K562 (cell line): ENCODE measurements around the gene PCSK5. TPM values are rescaled to one million over a fixed set of nuclear protein-coding genes. Genes with fewer than 3 reads are reported as not detected.
"Not testable (repeated sequence)": the region's sequence is repeated elsewhere in the genome, so short reads cannot be mapped to it uniquely, and the experiment has no call there.

Source experiments
- AFF1 ChIP-seq, 2 experiments: fragments of 450-650 bp; IDR thresholded peaks; 2 replicates each; pipeline ENCODE4 v1.6.1; 2018; ENCODE audit warnings: mild to moderate bottlenecking in 2 of 2, low read depth in 1 of 2; ENCODE audit not compliant: partially characterized antibody in 2 of 2
- ARNT ChIP-seq, 2 experiments: fragments of 450-650 bp; IDR thresholded peaks; 2 replicates each; pipeline ENCODE4 v1.6.1; 2016; ENCODE audit warnings: mild to moderate bottlenecking in 1 of 2
- ATF1 ChIP-seq, 2 experiments: fragments of 450-650 bp in 1 of 2; IDR thresholded peaks; 2 replicates each; pipeline ENCODE4 v1.6.1; 2016; ENCODE audit warnings: missing compliant biosample characterization in 1 of 2, missing genetic modification characterization in 1 of 2
- C11orf30 ChIP-seq: fragments of 450-650 bp; IDR thresholded peaks from 2 replicates; pipeline ENCODE4 v1.6.1; 2016; ENCODE audit warnings: low read depth, mild to moderate bottlenecking
- CCNT2 ChIP-seq: IDR thresholded peaks from 2 replicates; pipeline ENCODE4 v1.6.1; 2011; ENCODE audit warnings: borderline replicate concordance, low read depth, mild to moderate bottlenecking, moderate library complexity, mixed read lengths, low read length; ENCODE audit not compliant: insufficient read length; ENCODE audit errors: extremely low read depth
- CREM ChIP-seq: IDR thresholded peaks from 2 replicates; pipeline ENCODE4 v1.6.1; 2014; ENCODE audit warnings: antibody characterized with exemption, low read depth
- GATA2 ChIP-seq: sonication (generic); formaldehyde crosslinking; IDR thresholded peaks from 2 replicates; pipeline ENCODE4 v1.4.0; 2020; ENCODE audit warnings: mild to moderate bottlenecking, missing genetic modification reagents
- HDAC1 ChIP-seq, 2 experiments: fragments of 450-650 bp; IDR thresholded peaks; 2 replicates each; pipeline ENCODE4 v1.6.1; 2016 to 2017; ENCODE audit warnings: inconsistent platforms in 1 of 2, mild to moderate bottlenecking in 1 of 2, moderate library complexity in 1 of 2
- HDAC2 ChIP-seq: fragments of 450-650 bp; IDR thresholded peaks from 2 replicates; pipeline ENCODE4 v1.6.1; 2016; ENCODE audit warnings: mild to moderate bottlenecking
- HINFP ChIP-seq: fragments of 450-650 bp; conservative IDR thresholded peaks from 2 replicates; pipeline ENCODE4 v1.6.1; 2016; ENCODE audit warnings: missing genetic modification characterization, low read depth, mild to moderate bottlenecking, control low read depth, missing compliant biosample characterization
- KLF16 ChIP-seq: IDR thresholded peaks from 2 replicates; pipeline ENCODE4 v1.6.1; 2016; ENCODE audit warnings: antibody characterized with exemption
- LEF1 ChIP-seq: fragments of 450-650 bp; IDR thresholded peaks from 2 replicates; pipeline ENCODE4 v1.6.1; 2016; ENCODE audit warnings: mild to moderate bottlenecking
- MNT ChIP-seq, 2 experiments: fragments of 450-650 bp; conservative IDR thresholded peaks; 2 replicates each; pipeline ENCODE4 v1.6.1; 2017; ENCODE audit warnings: mild to moderate bottlenecking in 2 of 2, moderate library complexity in 2 of 2
- MTA3 ChIP-seq: fragments of 450-650 bp; formaldehyde crosslinking; IDR thresholded peaks from 2 replicates; pipeline ENCODE4 v1.6.1; 2017; ENCODE audit warnings: mild to moderate bottlenecking, borderline replicate concordance
- MYBL2 ChIP-seq, 2 experiments: fragments of 450-650 bp in 1 of 2; sonication (generic) in 1 of 2; formaldehyde crosslinking in 1 of 2; IDR thresholded peaks; 2 replicates each; pipeline versions ENCODE4 v1.6.1 to v1.8.1; 2017 to 2022; ENCODE audit warnings: borderline replicate concordance in 1 of 2, inconsistent platforms in 1 of 2, low read depth in 1 of 2, mild to moderate bottlenecking in 1 of 2, missing genetic modification reagents in 1 of 2, moderate library complexity in 1 of 2
- SMAD4 ChIP-seq: fragments of 250-450 bp; sonication (Bioruptor Pico); conservative IDR thresholded peaks from 2 replicates; pipeline ENCODE4 v1.8.0; 2021; ENCODE audit warnings: inconsistent platforms, mild to moderate bottlenecking, moderate library complexity
- SNIP1 ChIP-seq: fragments of 450-650 bp; IDR thresholded peaks from 2 replicates; pipeline ENCODE4 v1.7.1; 2017; ENCODE audit warnings: low read depth, mild to moderate bottlenecking
- STAT5A ChIP-seq: IDR thresholded peaks from 2 replicates; pipeline ENCODE4 v1.6.1; 2012; ENCODE audit warnings: low read length, inconsistent platforms, borderline replicate concordance
- TEAD1 ChIP-seq, 2 experiments: fragments of 450-650 bp in 1 of 2; sonication (generic) in 1 of 2; formaldehyde crosslinking; IDR thresholded peaks; 2 replicates each; pipeline versions ENCODE4 v1.4.0 to v1.8.0; 2020 to 2022; ENCODE audit warnings: mild to moderate bottlenecking in 2 of 2, missing genetic modification reagents in 1 of 2
- ZNF766 ChIP-seq: fragments of 200-800 bp; sonication (Bioruptor generic); conservative IDR thresholded peaks from 2 replicates; pipeline ENCODE4 v1.6.1; 2016; ENCODE audit warnings: missing genetic modification characterization, missing compliant biosample characterization
- polyA plus RNA-seq, 8 experiments: library from polyadenylated mRNA; depleted of rRNA in 4 of 8; stranded (reverse) in 5 of 8; unstranded in 3 of 8; fragments of >200 nt; fragmentation: Nextera tagmentation in 2 of 8; fragmentation: Illumina TruSeq in 1 of 8; extraction: Ambion mirVana in 2 of 8; extraction: Trizol in 1 of 8; gene quantifications; 2 replicates each; pipeline versions ENCODE4 v1.2.1 to v1.2.3, GENCODE V29; 2011 to 2014; ENCODE audit warnings: inconsistent platforms in 1 of 8, missing spikeins in 1 of 8
- total RNA-seq, 7 experiments: library from RNA; depleted of rRNA in 6 of 7; stranded (reverse); fragments of >200 nt in 6 of 7; fragmentation: Illumina TruSeq in 2 of 7; extraction: Trizol in 2 of 7; gene quantifications; 2 replicates each; pipeline versions ENCODE4 v1.2.1 to v1.2.3, GENCODE V29; 2011 to 2021; ENCODE audit warnings: low replicate concordance in 1 of 7

The PCSK5 gene
- total and polyA plus RNA-seq, 9 of the 15 experiments (the other 6 are each of a cell fraction or from before 2014, with no cell fraction given), result not detected

GRCh38 chr9:76362332-76363031 lies 472.0 kb downstream of the PCSK5 start (continued):
- TF ChIP-seq ARNT (IDR thresholded peaks at IDR 0.05), result peak; percentile 85 to 97
- TF ChIP-seq HDAC2, result peak; percentile 96
- TF ChIP-seq MNT (conservative IDR thresholded peaks at IDR 0.05), result peak; percentile 37 to 70; a peak in 2 of 4 replicates
- TF ChIP-seq LEF1, result peak; percentile 75
- TF ChIP-seq CCNT2, result peak; percentile 59
- peak; percentile 22; the same call in 1 of the 2 replicates for TF ChIP-seq CREM
- TF ChIP-seq MTA3, result 0 out of 2 replicates have a peak, but pooled peaks have one; percentile 21
- TF ChIP-seq KLF16, result peak; percentile 66; the same call in 1 of the 2 replicates
- TF ChIP-seq MYBL2 (IDR thresholded peaks at IDR 0.05; ENCODE audit: low read depth), result peak; percentile 84
- not testable (repeated sequence) for TF ChIP-seq MYBL2 (CRISPR knock-in tag; IDR thresholded peaks at IDR 0.05; ENCODE audit: borderline replicate concordance); ATF1 (CRISPR knock-in tag; IDR thresholded peaks at IDR 0.05)
- peak; percentile 63; the same call in 1 of the 2 replicates for TF ChIP-seq SNIP1
- peak; percentile 99 for TF ChIP-seq SMAD4 (CRISPR knock-in tag)
- TF ChIP-seq ATF1 (tag; IDR thresholded peaks at IDR 0.05), result 0 out of 2 replicates have a peak, but pooled peaks have one; percentile 46
- TF ChIP-seq TEAD1 (CRISPR knock-in tag; IDR thresholded peaks at IDR 0.05), result peak in 1 of 2 experiments; percentile 42; a peak in 1 of 4 replicates
- peak; percentile 58 for TF ChIP-seq STAT5A
- peak; percentile 23 to 65 for TF ChIP-seq AFF1 (IDR thresholded peaks at IDR 0.05; ENCODE audit: low read depth in 1 of 2, partially characterized antibody in 2 of 2)
- TF ChIP-seq ZNF766 (CRISPR knock-in tag), result peak; percentile 73; the same call in 1 of the 2 replicates
- peak; percentile 85 for TF ChIP-seq GATA2 (CRISPR knock-in tag)
- peak in 1 of 2 experiments; percentile 92; a peak in 2 of 4 replicates for TF ChIP-seq HDAC1 (IDR thresholded peaks at IDR 0.05)
- TF ChIP-seq HINFP, result peak; percentile 48; the same call in 1 of the 2 replicates
- TF ChIP-seq C11orf30, result peak; percentile 57; the same call in 1 of the 2 replicates
